Stimulated activated naive CD8-positive, alpha-beta T cell treated with anti-CD3 and anti-CD28 coated beads, Interleukin-15, amount 100 ng/mL, for 72 hours (primary cell): Measurements from ENCODE around the gene FAM222A.

Experiments used
- ATAC-seq: fragments of 150-1000 bp; cut with Tn5 transposase; 2 replicates; pipeline ENCODE4 v1.10.0; 2021; ENCODE audit warnings: mild to moderate bottlenecking, moderate library complexity
- DNase-seq, 2 donors: peaks; one replicate each; pipeline ENCODE4 v3.0.0; 2021 to 2022
- H3K27ac Mint-ChIP-seq, 2 donors: one replicate each; pipeline ENCODE4 v1.8.0; 2022; ENCODE audit warnings: mild to moderate bottlenecking in 2 of 2, mixed read lengths in 2 of 2, moderate library complexity in 2 of 2
- H3K27me3 Mint-ChIP-seq: one replicate; pipeline ENCODE4 v1.8.0; 2022; ENCODE audit warnings: mixed read lengths
- H3K4me1 Mint-ChIP-seq: one replicate; pipeline ENCODE4 v1.8.0; 2022; ENCODE audit warnings: mild to moderate bottlenecking, mixed read lengths
- H3K4me3 Mint-ChIP-seq, 2 donors: one replicate each; pipeline ENCODE4 v1.8.0; 2022; ENCODE audit warnings: mild to moderate bottlenecking in 2 of 2, mixed read lengths in 2 of 2, moderate library complexity in 1 of 2
- H3K9me3 Mint-ChIP-seq, 2 donors: one replicate each; pipeline ENCODE4 v1.8.0; 2022; ENCODE audit warnings: mixed read lengths in 2 of 2

The FAM222A gene

DNA sequence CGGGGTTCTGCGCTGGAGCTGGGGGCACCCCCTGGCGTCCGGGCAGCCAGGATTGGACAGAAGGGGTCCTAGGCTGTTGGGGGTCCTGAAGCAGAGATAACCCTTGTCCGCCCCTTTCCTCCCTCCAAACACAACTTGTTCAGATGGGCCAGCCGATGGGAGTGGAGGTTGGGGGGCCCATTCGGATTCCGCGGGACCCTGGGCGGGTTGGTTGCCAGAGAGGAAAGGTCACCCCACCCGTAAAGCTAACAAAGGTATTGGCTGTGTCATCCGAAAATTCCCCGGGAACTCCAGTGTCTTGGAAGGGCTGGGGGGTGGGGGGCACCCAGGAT lies 1.3 kb downstream of the FAM222A start:
- H3K27me3 Mint-ChIP-seq: peaks cover 83% of the 10 kb centered on the region
- H3K27ac Mint-ChIP-seq: peak overlapping the region in 1 of 2 donors; percentile 67
- no peak for ATAC-seq
- DNase-seq: no peak
- H3K4me3 Mint-ChIP-seq: peak overlapping the region; percentile 44 to 49
- no peaks in the 10 kb centered on the region for H3K9me3 Mint-ChIP-seq
- H3K4me1 Mint-ChIP-seq: peaks cover 12% of the 10 kb centered on the region

GRCh38 chr12:109715310-109716091 lies 1.9 kb downstream of the FAM222A start:
- Mint-ChIP-seq H3K27ac (no peak overlapping the region), H3K4me1 (peaks cover 12% of the 10 kb centered on the region), H3K4me3 (peak overlapping the region; percentile 44 to 49), H3K9me3 (no peaks in the 10 kb centered on the region), H3K27me3 (peaks cover 77% of the 10 kb centered on the region)
- no peak for ATAC-seq
- DNase-seq: no peak

DNA sequence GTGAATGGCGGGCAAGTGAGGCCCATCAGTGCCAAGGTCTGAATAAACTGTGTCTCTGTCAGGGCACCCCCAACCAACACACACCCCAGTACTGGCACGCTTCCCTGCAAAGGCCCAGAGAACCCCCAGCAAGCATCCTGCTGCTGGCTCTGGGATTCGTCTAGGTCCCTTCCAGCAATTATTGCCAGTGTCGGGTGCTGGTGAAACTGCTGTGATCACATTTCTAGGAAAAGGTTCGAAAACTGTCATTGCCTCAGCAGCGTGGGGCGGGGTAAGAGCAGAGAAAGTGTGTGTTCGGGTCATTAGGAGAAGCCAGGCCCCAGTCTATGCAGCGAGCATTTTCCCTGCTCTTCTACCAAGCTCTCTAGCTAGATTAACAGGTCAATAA lies 2.5 kb downstream of the FAM222A start:
- DNase-seq: no peak
- Mint-ChIP-seq H3K9me3 (no peaks in the 10 kb centered on the region), H3K27ac (no peak overlapping the region), H3K27me3 (peaks cover 71% of the 10 kb centered on the region), H3K4me1 (peaks cover 12% of the 10 kb centered on the region), H3K4me3 (no peak overlapping the region)
- ATAC-seq: no peak

- H3K27ac Mint-ChIP-seq: no peak overlapping the region
- no peak overlapping the region for H3K4me3 Mint-ChIP-seq
- ATAC-seq: no peak
Observed at GRCh38 chr12:109716512-109717389, 3.1 kb downstream of the FAM222A start.

GRCh38 chr12:109717390-109718357 lies 4.0 kb downstream of the FAM222A start:
- DNase-seq (no peak), ATAC-seq (no peak)
- H3K9me3 Mint-ChIP-seq: no peaks in the 10 kb centered on the region
- no peak overlapping the region for H3K4me3 Mint-ChIP-seq
- peaks cover 12% of the 10 kb centered on the region for H3K4me1 Mint-ChIP-seq
- H3K27me3 Mint-ChIP-seq: peaks cover 55% of the 10 kb centered on the region
- no peak overlapping the region for H3K27ac Mint-ChIP-seq

More at GRCh38 chr12:109716512-109717389, 3.1 kb downstream of the FAM222A start:
- no peaks in the 10 kb centered on the region for H3K9me3 Mint-ChIP-seq
- peaks cover 64% of the 10 kb centered on the region for H3K27me3 Mint-ChIP-seq
- H3K4me1 Mint-ChIP-seq: peaks cover 12% of the 10 kb centered on the region
- DNase-seq: no peak

DNA sequence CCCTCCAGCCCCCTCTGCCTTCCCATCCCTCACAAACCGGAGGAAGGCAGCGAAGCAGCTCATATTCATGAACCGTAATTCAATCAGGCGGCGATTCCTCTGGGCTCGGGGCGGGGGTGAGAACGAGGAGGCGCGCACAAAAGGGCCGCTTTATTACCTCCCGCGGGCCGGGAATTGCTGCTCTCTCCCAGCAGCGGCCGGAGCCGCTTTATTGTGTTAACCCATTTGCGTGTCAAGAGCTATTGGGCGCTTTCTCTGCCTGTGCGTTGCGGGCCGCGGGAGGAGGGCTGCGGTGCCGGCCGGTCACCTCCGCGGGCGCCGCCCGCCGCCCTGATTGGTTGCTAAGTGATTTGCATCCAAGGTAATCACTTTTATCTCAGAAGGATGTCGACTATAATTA lies 4.8 kb downstream of the FAM222A start:
- H3K4me1 Mint-ChIP-seq: peaks cover 12% of the 10 kb centered on the region
- no peak overlapping the region for H3K27ac Mint-ChIP-seq
- no peaks in the 10 kb centered on the region for H3K9me3 Mint-ChIP-seq
- H3K4me3 Mint-ChIP-seq: no peak overlapping the region
- H3K27me3 Mint-ChIP-seq: peaks cover 54% of the 10 kb centered on the region
- ATAC-seq (no peak), DNase-seq (no peak)

DNA sequence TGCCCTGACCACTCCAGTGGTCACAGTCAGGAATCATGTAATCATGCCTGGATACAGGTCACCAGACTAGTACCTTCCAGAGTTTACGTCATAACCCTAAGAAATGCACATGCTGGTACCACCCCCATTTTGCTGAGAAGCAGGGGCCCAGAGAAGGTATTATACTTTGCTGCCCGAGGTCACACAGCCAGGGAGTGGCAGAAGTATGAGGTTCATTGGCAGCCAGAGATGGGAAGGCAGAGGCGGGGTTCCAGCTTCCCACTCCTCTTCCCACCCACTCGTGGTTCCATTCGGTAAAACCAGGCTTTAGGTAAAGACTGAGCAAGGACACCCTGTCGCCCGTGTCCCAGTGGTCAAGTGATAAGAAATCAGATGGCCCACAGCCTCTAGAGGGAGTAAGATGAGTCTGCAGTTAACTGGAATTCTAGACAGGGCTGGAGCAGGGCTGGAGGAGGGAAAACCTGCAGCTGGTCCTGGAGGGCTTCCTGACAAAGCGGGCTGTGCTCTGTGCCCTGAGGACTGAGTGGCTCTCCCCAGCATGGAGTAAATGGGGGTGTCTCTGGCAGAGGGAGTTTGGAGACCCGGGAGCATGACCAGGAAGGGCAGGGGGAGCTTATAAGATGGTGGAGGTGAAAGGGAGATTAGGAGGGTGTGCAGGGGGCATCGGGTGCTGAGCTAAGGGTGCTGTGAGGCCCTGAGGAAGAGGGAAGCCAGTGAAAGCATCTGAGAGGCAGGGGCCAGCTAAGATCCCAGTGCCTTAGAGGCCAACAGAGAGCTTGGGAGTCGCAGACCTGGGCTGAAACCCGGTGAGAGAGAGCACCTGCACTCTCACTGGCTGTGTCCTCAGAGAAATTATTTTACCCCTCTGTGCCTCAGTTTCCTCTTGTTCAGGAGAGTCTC lies 5.7 kb downstream of the FAM222A start:
- H3K27ac Mint-ChIP-seq: no peak overlapping the region
- peaks cover 54% of the 10 kb centered on the region for H3K27me3 Mint-ChIP-seq
- DNase-seq: no peak
- peaks cover 12% of the 10 kb centered on the region for H3K4me1 Mint-ChIP-seq
- H3K4me3 Mint-ChIP-seq: no peak overlapping the region
- no peaks in the 10 kb centered on the region for H3K9me3 Mint-ChIP-seq
- no peak for ATAC-seq

DNA sequence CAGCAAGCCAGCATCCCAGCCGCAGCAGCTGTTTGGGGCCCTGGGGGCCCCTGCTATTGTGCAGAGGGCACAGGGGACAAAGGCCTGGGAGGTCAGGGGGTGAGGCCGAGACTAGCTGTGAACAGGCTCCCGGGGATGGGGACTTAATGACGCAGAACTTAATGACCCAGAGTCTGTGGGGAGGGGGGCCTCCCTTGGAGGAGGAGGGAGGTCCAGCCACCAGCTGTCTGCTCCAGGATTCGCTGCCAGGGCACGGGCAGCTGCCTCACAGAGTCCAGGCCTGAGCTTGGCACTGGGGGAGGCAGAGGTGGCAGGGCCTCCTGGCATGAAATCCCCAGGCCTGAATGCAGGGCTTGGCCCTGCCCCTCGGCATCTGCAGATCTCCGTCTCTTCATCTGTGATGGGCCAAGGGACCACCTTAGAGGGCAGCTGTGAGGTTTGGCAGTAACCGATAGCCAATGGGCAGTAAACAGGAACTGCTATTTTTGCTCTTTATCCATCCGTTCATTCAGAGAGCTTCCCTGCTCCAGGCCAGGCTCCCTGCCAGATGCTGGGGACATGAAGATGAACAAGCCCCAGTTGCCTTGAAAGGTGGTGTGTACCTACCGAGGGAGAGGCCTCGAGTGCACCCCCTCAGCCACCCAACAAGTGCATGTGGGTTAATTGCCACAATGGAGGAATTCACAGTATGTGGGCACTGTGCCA lies 6.7 kb downstream of the FAM222A start:
- DNase-seq: no peak
- peaks cover 46% of the 10 kb centered on the region for H3K27me3 Mint-ChIP-seq
- H3K4me3 Mint-ChIP-seq: no peak overlapping the region
- ATAC-seq: no peak
- no peaks in the 10 kb centered on the region for H3K9me3 Mint-ChIP-seq
- peaks cover 6% of the 10 kb centered on the region for H3K4me1 Mint-ChIP-seq
- no peak overlapping the region for H3K27ac Mint-ChIP-seq

GRCh38 chr12:109720857-109721189 lies 7.2 kb downstream of the FAM222A start:
- ATAC-seq: no peak
- H3K9me3 Mint-ChIP-seq: no peaks in the 10 kb centered on the region
- peaks cover 41% of the 10 kb centered on the region for H3K27me3 Mint-ChIP-seq
- DNase-seq: no peak
- H3K27ac Mint-ChIP-seq: no peak overlapping the region
- peaks cover 2% of the 10 kb centered on the region for H3K4me1 Mint-ChIP-seq
- H3K4me3 Mint-ChIP-seq: no peak overlapping the region

GRCh38 chr12:109721276-109721675 lies 7.7 kb downstream of the FAM222A start:
- Mint-ChIP-seq H3K27me3 (peaks cover 36% of the 10 kb centered on the region), H3K9me3 (no peaks in the 10 kb centered on the region), H3K4me1 (no peaks in the 10 kb centered on the region), H3K4me3 (no peak overlapping the region), H3K27ac (no peak overlapping the region)
- ATAC-seq: no peak
- DNase-seq: no peak

GRCh38 chr12:109722022-109722720 lies 8.5 kb downstream of the FAM222A start:
- Mint-ChIP-seq H3K27me3 (peaks cover 27% of the 10 kb centered on the region), H3K4me1 (no peaks in the 10 kb centered on the region), H3K9me3 (no peaks in the 10 kb centered on the region), H3K4me3 (no peak overlapping the region), H3K27ac (no peak overlapping the region)
- ATAC-seq (no peak), DNase-seq (no peak)

DNA sequence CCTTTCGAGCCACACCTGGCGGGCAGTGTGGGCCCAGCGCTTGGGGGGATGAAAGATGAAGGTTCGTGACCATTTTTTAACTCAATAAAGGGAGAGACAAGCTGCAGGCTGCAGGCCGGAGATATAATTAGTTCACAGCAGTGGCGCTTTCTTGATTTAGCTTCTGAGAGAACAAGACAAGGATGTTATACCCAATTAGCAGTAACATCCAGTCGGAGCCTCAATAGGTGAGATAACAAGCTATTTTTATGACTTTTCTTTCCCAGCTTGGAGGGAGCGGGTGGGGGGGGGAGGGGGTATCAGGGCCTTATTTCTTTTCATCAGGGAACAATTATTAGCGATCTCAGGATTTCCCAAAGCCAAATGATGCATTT lies 9.1 kb downstream of the FAM222A start:
- ATAC-seq (no peak), DNase-seq (no peak)
- H3K27me3 Mint-ChIP-seq: peaks cover 22% of the 10 kb centered on the region
- H3K27ac Mint-ChIP-seq: no peak overlapping the region
- no peak overlapping the region for H3K4me3 Mint-ChIP-seq
- H3K9me3 Mint-ChIP-seq: no peaks in the 10 kb centered on the region
- peaks cover 2% of the 10 kb centered on the region for H3K4me1 Mint-ChIP-seq

GRCh38 chr12:109723311-109723881 lies 9.8 kb downstream of the FAM222A start:
- H3K27ac Mint-ChIP-seq: no peak overlapping the region
- no peaks in the 10 kb centered on the region for H3K9me3 Mint-ChIP-seq
- no peak for ATAC-seq
- H3K4me1 Mint-ChIP-seq: peaks cover 9% of the 10 kb centered on the region
- peaks cover 15% of the 10 kb centered on the region for H3K27me3 Mint-ChIP-seq
- no peak overlapping the region for H3K4me3 Mint-ChIP-seq
- DNase-seq: no peak
